GM23338 (cell line): ENCODE data around the gene STON1. TPM values are rescaled to one million over a fixed set of nuclear protein-coding genes. Genes with fewer than 3 reads are reported as not detected.

Experiments
- ATAC-seq: fragments of 200-7000 bp; cut with Tn5 transposase; 3 replicates; pipeline ENCODE4 v1.9.1; 2020
- DNase-seq: peaks from one replicate; pipeline ENCODE4 v3.0.0-alpha.2; 2015; ENCODE audit warnings: low spot score
- H2AFZ ChIP-seq: fragments of 200-600 bp; sonication (generic); 2 replicates; pipeline ENCODE4 v1.8.0; 2016; ENCODE audit warnings: antibody characterized with exemption, mild to moderate bottlenecking, moderate library complexity
- H3F3A ChIP-seq: fragments of 200-600 bp; sonication (generic); replicated peaks from 2 replicates; pipeline ENCODE4 v1.8.0; 2017; ENCODE audit warnings: antibody characterized with exemption, mixed run types, low read depth
- H3K27ac ChIP-seq: fragments of 200-600 bp; sonication (generic); 2 replicates; pipeline ENCODE4 v1.6.1; 2016; ENCODE audit warnings: low read depth
- H3K27me3 ChIP-seq: fragments of 200-600 bp; sonication (generic); 2 replicates; pipeline ENCODE4 v1.8.0; 2016; ENCODE audit warnings: mild to moderate bottlenecking, mixed run types, moderate library complexity; ENCODE audit not compliant: insufficient read depth
- H3K36me3 ChIP-seq: fragments of 200-600 bp; sonication (generic); 2 replicates; pipeline ENCODE4 v1.8.0; 2016; ENCODE audit warnings: mild to moderate bottlenecking; ENCODE audit not compliant: insufficient read depth
- H3K4me1 ChIP-seq: fragments of 200-600 bp; sonication (generic); 2 replicates; pipeline ENCODE4 v1.8.0; 2016; ENCODE audit warnings: mild to moderate bottlenecking, moderate library complexity; ENCODE audit not compliant: insufficient read depth
- H3K4me2 ChIP-seq: fragments of 200-600 bp; sonication (generic); 2 replicates; pipeline ENCODE4 v1.7.1; 2017; ENCODE audit warnings: mixed run types
- H3K4me3 ChIP-seq: fragments of 200-600 bp; sonication (generic); 2 replicates; pipeline ENCODE4 v1.6.1; 2016; ENCODE audit warnings: mixed run types
- H3K79me2 ChIP-seq: fragments of 200-600 bp; sonication (generic); replicated peaks from 2 replicates; pipeline ENCODE4 v1.8.0; 2017; ENCODE audit warnings: mild to moderate bottlenecking; ENCODE audit not compliant: insufficient read depth
- H3K9me2 ChIP-seq: fragments of 200-600 bp; sonication (generic); 2 replicates; pipeline ENCODE4 v1.8.0; 2017; ENCODE audit not compliant: insufficient read depth
- H4K20me1 ChIP-seq: fragments of 200-600 bp; sonication (generic); replicated peaks from 2 replicates; pipeline ENCODE4 v1.8.0; 2017; ENCODE audit warnings: mild to moderate bottlenecking; ENCODE audit not compliant: insufficient read depth
- H3K27ac Mint-ChIP-seq: 2 replicates; pipeline ENCODE4 v1.8.0; 2020; ENCODE audit warnings: inconsistent platforms, mild to moderate bottlenecking, moderate library complexity, mixed read lengths
- H3K27me3 Mint-ChIP-seq: 3 replicates; pipeline ENCODE4 v1.8.0; 2022; ENCODE audit warnings: low read depth, mild to moderate bottlenecking, moderate library complexity, mixed read lengths, inconsistent platforms; ENCODE audit not compliant: insufficient read depth, poor library complexity
- H3K36me3 Mint-ChIP-seq: 3 replicates; pipeline ENCODE4 v1.8.0; 2021; ENCODE audit warnings: low read depth, mild to moderate bottlenecking, inconsistent platforms, moderate library complexity, mixed read lengths
- H3K4me1 Mint-ChIP-seq: 3 replicates; pipeline ENCODE4 v1.8.0; 2020; ENCODE audit warnings: mild to moderate bottlenecking, inconsistent platforms, mixed read lengths
- H3K4me3 Mint-ChIP-seq: 3 replicates; pipeline ENCODE4 v1.8.0; 2021; ENCODE audit warnings: moderate library complexity, mild to moderate bottlenecking, inconsistent platforms, mixed read lengths
- H3K9me3 Mint-ChIP-seq: 3 replicates; pipeline ENCODE4 v1.8.0; 2020; ENCODE audit warnings: moderate library complexity, mild to moderate bottlenecking, inconsistent platforms, mixed read lengths
- CREB1 ChIP-seq: fragments of 250-450 bp; sonication (Bioruptor Pico); IDR thresholded peaks from 2 replicates; pipeline ENCODE4 v1.5.0; 2020; ENCODE audit warnings: low read depth, mild to moderate bottlenecking, moderate library complexity
- EZH2phosphoT487 ChIP-seq: fragments of 200-600 bp; sonication (generic); IDR thresholded peaks from one replicate; pipeline ENCODE4 v1.8.1; 2018; ENCODE audit warnings: antibody characterized with exemption; ENCODE audit not compliant: unreplicated experiment
- JUNB ChIP-seq: IDR thresholded peaks from one replicate; pipeline ENCODE4 v1.6.1; 2016; ENCODE audit warnings: antibody characterized with exemption; ENCODE audit not compliant: unreplicated experiment
- NANOG ChIP-seq: IDR thresholded peaks from 2 replicates; pipeline ENCODE4 v1.6.1; 2016; ENCODE audit warnings: antibody characterized with exemption, borderline replicate concordance
- POLR2AphosphoS5 ChIP-seq: IDR thresholded peaks from 2 replicates; pipeline ENCODE4 v1.6.1; 2016; ENCODE audit warnings: antibody characterized with exemption, low read depth
- ZNF114 ChIP-seq: fragments of 250-450 bp; sonication (Bioruptor Pico); IDR thresholded peaks from 2 replicates; pipeline ENCODE4 v1.5.0; 2020; ENCODE audit warnings: mild to moderate bottlenecking, moderate library complexity
- ZNF331 ChIP-seq: fragments of 250-450 bp; sonication (Bioruptor Pico); IDR thresholded peaks from 2 replicates; pipeline ENCODE4 v1.5.0; 2020; ENCODE audit warnings: low read depth, mild to moderate bottlenecking, moderate library complexity
- polyA plus RNA-seq: library from polyadenylated mRNA; unstranded; fragments of >200 nt; fragmentation: Nextera tagmentation; extraction: Ambion mirVana; gene quantifications from 2 replicates; pipeline ENCODE4 v1.2.1, GENCODE V29; 2016
- total RNA-seq: library from RNA; depleted of rRNA; stranded (reverse); fragments of >200 nt; shearing (Covaris generic); gene quantifications from 2 replicates; pipeline ENCODE4 v1.2.3, GENCODE V29; 2014
- TF ChIP-seq, protein P1 (sequence below), 2 experiments: fragments of 200-600 bp in 1 of 2; sonication (generic) in 1 of 2; conservative IDR thresholded peaks; 2 replicates each; pipeline versions ENCODE4 v1.5.1 to v1.6.1; 2016 to 2017; ENCODE audit warnings: antibody characterized with exemption in 2 of 2, low read depth in 2 of 2, mild to moderate bottlenecking in 2 of 2, moderate library complexity in 1 of 2
- TF ChIP-seq, protein P2 (sequence below): IDR thresholded peaks from 2 replicates; pipeline ENCODE4 v1.6.1; 2016; ENCODE audit warnings: antibody characterized with exemption
- TF ChIP-seq, protein P3 (sequence below): IDR thresholded peaks from one replicate; pipeline ENCODE4 v1.6.1; 2018; ENCODE audit warnings: antibody characterized with exemption; ENCODE audit not compliant: unreplicated experiment

STON1 gene
- total and polyA plus RNA-seq, 2 experiments from 2014 or later, result 5.4 to 14.4 TPM

DNA sequence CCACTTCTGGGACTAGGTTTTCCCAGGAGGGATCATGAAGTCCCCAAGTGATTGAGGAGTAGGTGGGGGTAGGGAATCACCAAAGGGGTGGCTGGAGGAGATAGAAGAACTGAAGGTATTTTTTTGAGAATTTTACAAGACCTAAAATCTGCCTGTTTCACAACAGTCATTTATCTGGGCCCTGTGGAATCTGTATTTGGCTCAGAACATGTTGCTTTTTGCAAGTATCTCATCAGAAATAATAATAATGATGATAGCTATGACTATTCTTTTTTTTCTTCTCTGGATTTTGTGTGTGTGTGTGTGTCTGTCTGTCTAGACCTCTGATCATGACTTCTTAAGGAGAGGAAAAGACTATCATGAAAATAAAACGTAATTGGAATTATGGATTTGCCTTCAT, 13.9 kb downstream of the STON1 start (continued):
- TF ChIP-seq EZH2phosphoT487, result no peak
- no peak for TF ChIP-seq ZNF331
- TF ChIP-seq, protein P1, sequence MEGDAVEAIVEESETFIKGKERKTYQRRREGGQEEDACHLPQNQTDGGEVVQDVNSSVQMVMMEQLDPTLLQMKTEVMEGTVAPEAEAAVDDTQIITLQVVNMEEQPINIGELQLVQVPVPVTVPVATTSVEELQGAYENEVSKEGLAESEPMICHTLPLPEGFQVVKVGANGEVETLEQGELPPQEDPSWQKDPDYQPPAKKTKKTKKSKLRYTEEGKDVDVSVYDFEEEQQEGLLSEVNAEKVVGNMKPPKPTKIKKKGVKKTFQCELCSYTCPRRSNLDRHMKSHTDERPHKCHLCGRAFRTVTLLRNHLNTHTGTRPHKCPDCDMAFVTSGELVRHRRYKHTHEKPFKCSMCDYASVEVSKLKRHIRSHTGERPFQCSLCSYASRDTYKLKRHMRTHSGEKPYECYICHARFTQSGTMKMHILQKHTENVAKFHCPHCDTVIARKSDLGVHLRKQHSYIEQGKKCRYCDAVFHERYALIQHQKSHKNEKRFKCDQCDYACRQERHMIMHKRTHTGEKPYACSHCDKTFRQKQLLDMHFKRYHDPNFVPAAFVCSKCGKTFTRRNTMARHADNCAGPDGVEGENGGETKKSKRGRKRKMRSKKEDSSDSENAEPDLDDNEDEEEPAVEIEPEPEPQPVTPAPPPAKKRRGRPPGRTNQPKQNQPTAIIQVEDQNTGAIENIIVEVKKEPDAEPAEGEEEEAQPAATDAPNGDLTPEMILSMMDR (conservative IDR thresholded peaks at IDR 0.05; ENCODE audit: low read depth in 2 of 2), result no peak

DNA sequence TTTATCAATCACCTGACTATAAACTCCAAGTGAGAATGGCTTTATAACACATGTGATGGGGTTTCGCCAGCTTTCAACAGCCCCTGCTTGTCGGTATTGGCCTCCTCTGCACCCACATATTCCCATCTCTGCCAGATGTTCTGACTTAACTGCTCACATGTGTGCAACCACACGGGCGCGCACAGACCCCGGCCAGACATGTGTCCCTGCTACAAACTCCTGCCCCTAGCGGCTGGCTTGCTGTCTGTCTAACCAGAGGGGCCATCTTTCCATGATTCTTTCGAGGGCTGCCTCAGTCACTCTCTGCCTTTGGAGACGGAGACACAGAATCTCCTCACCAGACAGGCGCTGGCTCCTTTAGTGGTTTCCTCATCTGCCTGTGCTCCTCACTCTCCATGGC, 15.3 kb downstream of the STON1 start:
- Mint-ChIP-seq H3K4me1 (peaks cover 23% of the 10 kb centered on the region), H3K27me3 (peaks cover 8% of the 10 kb centered on the region), H3K27ac (peak overlapping the region; percentile 17; the same call in 1 of the 2 replicates), H3K9me3 (no peaks in the 10 kb centered on the region), H3K36me3 (no peaks in the 10 kb centered on the region), H3K4me3 (no peak overlapping the region)
- no peaks in the 10 kb centered on the region for H3K36me3 ChIP-seq
- ATAC-seq (peak; percentile 70), DNase-seq (peak; percentile 45)
- no peaks in the 10 kb centered on the region for H3F3A ChIP-seq
- TF ChIP-seq, protein P1 (conservative IDR thresholded peaks at IDR 0.05; ENCODE audit: low read depth in 2 of 2), result peak; percentile 34 to 46; a peak in 3 of 4 replicates
- TF ChIP-seq, protein P2, sequence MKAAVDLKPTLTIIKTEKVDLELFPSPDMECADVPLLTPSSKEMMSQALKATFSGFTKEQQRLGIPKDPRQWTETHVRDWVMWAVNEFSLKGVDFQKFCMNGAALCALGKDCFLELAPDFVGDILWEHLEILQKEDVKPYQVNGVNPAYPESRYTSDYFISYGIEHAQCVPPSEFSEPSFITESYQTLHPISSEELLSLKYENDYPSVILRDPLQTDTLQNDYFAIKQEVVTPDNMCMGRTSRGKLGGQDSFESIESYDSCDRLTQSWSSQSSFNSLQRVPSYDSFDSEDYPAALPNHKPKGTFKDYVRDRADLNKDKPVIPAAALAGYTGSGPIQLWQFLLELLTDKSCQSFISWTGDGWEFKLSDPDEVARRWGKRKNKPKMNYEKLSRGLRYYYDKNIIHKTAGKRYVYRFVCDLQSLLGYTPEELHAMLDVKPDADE, result no peak
- H4K20me1 ChIP-seq, result no peaks in the 10 kb centered on the region
- no peaks in the 10 kb centered on the region for H3K79me2 ChIP-seq
- no peak overlapping the region for H3K4me3 ChIP-seq
- no peaks in the 10 kb centered on the region for H3K9me2 ChIP-seq
- no peak overlapping the region for H2AFZ ChIP-seq
- H3K27ac ChIP-seq, result no peak overlapping the region
- H3K27me3 ChIP-seq, result no peaks in the 10 kb centered on the region
- no peak overlapping the region for H3K4me2 ChIP-seq
- H3K4me1 ChIP-seq, result 0 out of 2 replicates have a peak, but pooled peaks cover 3% of the 10 kb centered on the region

DNA sequence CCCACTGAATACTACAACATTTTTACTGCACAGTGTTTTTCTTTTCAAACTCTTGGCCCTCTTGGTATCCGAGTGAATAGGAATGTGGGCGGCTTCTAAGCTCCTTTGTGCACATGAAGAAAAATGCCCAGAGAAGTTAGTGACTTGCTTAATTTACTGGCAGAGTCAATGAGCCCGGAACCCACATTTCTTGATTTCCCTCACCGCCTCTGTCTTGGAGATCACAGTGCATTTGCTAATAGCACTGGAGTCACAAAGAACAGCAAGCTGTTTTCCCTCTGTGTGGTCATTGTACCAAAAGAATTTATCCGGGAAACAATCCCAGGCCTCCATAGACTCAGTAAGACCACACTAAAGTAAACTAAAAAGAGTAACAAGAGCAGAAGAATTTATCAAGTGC, 18.9 kb downstream of the STON1 start:
- no peak overlapping the region for H3K4me3 Mint-ChIP-seq
- H3K27me3 ChIP-seq, result no peaks in the 10 kb centered on the region
- ATAC-seq, result no peak
- no peaks in the 10 kb centered on the region for H3K36me3 ChIP-seq
- H3K36me3 Mint-ChIP-seq, result peaks cover 13% of the 10 kb centered on the region
- peaks cover 20% of the 10 kb centered on the region for H3K4me1 Mint-ChIP-seq
- H3K9me2 ChIP-seq, result no peaks in the 10 kb centered on the region
- no peaks in the 10 kb centered on the region for H3K79me2 ChIP-seq
- H3K27ac Mint-ChIP-seq, result no peak overlapping the region; the same call in 1 of the 2 replicates
- peaks cover 3% of the 10 kb centered on the region for H3K27me3 Mint-ChIP-seq
- no peaks in the 10 kb centered on the region for H3F3A ChIP-seq
- no peak for DNase-seq
- no peak overlapping the region for H2AFZ ChIP-seq
- no peak overlapping the region for H3K27ac ChIP-seq
- no peak overlapping the region for H3K4me2 ChIP-seq
- peaks cover 14% of the 10 kb centered on the region for H3K9me3 Mint-ChIP-seq
- no peaks in the 10 kb centered on the region for H4K20me1 ChIP-seq
- 0 out of 2 replicates have a peak, but pooled peaks cover 3% of the 10 kb centered on the region for H3K4me1 ChIP-seq
- H3K4me3 ChIP-seq, result no peak overlapping the region
- TF ChIP-seq, protein P2, result no peak
- TF ChIP-seq, protein P1 (conservative IDR thresholded peaks at IDR 0.05; ENCODE audit: low read depth in 2 of 2), result no peak
- TF ChIP-seq JUNB (no peak), POLR2AphosphoS5 (no peak), CREB1 (CRISPR knock-in tag) (no peak), ZNF114 (no peak), NANOG (no peak)
- TF ChIP-seq, protein P3, sequence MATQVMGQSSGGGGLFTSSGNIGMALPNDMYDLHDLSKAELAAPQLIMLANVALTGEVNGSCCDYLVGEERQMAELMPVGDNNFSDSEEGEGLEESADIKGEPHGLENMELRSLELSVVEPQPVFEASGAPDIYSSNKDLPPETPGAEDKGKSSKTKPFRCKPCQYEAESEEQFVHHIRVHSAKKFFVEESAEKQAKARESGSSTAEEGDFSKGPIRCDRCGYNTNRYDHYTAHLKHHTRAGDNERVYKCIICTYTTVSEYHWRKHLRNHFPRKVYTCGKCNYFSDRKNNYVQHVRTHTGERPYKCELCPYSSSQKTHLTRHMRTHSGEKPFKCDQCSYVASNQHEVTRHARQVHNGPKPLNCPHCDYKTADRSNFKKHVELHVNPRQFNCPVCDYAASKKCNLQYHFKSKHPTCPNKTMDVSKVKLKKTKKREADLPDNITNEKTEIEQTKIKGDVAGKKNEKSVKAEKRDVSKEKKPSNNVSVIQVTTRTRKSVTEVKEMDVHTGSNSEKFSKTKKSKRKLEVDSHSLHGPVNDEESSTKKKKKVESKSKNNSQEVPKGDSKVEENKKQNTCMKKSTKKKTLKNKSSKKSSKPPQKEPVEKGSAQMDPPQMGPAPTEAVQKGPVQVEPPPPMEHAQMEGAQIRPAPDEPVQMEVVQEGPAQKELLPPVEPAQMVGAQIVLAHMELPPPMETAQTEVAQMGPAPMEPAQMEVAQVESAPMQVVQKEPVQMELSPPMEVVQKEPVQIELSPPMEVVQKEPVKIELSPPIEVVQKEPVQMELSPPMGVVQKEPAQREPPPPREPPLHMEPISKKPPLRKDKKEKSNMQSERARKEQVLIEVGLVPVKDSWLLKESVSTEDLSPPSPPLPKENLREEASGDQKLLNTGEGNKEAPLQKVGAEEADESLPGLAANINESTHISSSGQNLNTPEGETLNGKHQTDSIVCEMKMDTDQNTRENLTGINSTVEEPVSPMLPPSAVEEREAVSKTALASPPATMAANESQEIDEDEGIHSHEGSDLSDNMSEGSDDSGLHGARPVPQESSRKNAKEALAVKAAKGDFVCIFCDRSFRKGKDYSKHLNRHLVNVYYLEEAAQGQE, result no peak
